HK-2 (cell line): ENCODE results near the gene ACSL6.

Source experiments
- DNase-seq: peaks from one replicate; pipeline ENCODE4 v3.0.0-alpha.2; 2018; ENCODE audit not compliant: unreplicated experiment

ACSL6 gene, protein sequence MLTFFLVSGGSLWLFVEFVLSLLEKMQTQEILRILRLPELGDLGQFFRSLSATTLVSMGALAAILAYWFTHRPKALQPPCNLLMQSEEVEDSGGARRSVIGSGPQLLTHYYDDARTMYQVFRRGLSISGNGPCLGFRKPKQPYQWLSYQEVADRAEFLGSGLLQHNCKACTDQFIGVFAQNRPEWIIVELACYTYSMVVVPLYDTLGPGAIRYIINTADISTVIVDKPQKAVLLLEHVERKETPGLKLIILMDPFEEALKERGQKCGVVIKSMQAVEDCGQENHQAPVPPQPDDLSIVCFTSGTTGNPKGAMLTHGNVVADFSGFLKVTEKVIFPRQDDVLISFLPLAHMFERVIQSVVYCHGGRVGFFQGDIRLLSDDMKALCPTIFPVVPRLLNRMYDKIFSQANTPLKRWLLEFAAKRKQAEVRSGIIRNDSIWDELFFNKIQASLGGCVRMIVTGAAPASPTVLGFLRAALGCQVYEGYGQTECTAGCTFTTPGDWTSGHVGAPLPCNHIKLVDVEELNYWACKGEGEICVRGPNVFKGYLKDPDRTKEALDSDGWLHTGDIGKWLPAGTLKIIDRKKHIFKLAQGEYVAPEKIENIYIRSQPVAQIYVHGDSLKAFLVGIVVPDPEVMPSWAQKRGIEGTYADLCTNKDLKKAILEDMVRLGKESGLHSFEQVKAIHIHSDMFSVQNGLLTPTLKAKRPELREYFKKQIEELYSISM

DNA sequence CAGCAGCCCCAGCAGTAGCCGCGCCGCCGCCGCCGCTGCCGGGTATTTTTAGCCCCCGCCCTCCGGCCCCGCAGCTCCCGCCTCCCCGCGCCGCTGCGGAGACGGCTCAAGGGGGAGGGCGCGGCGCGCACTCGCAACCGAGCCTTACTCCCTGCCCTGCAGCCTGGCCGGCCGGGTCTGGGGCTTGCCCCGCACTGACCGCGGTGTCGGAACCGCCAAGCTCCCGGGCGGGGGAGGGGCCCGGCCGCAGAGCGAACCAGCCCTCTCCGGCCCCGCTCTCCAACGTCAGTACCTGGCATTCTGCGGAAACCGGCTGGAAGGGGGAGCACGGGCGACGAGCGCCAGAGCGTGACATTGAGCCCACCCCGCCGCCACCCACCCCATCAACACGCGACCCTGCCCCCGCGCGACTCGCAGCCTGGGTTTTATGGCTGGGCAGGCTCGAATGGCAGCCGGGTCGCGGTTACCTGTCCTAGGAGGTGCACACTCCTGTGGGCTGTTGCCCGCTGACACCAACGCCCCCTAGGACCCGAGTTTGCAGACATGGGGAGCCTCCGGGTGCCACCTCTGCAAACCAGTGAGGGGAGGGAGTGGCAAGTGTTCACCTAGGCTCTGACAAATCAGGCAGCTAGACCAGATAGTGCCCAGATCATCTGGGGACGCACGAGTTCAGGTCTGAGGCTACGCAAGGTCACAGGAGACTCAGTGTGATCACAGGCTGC lies at the start of gene ACSL6:
TSS of gene ACSL6 (minus strand) at position 37 of the 722 bp plus-strand sequence. CDS start 105 bp downstream, outside the sequence.
- no peak for DNase-seq

DNA sequence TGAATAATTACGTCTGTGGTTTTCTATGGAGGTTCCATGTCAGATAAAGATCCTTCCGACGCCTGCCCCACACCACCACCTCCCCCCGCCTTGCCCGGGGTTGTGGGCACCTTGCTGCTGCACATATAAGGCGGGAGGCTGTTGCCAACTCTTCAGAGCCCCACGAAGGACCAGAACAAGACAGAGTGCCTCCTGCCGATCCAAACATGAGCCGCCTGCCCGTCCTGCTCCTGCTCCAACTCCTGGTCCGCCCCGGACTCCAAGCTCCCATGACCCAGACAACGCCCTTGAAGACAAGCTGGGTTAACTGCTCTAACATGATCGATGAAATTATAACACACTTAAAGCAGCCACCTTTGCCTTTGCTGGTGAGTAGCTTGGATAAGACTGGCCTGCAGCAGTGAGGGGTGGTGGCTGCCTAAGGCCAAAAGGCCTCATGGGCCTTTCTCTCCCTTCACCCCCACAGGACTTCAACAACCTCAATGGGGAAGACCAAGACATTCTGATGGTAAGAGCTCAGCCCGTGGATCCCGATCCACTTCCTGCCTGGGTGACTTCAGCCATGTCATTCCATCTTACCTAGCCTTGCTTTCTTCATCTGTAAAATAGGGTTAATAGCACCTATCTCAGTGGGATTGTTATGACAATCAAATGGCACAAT lies 49.2 kb upstream of the ACSL6 start, which contains the start of gene IL3:
TSS of gene IL3 (plus strand) at position 155 of the 661 bp plus-strand sequence. CDS start at position 207, 52 bp downstream.
- DNase-seq = no peak

- DNase-seq = no peak
Measured at GRCh38 chr5:132059696-132060500, 48.4 kb upstream of the ACSL6 start.

DNA sequence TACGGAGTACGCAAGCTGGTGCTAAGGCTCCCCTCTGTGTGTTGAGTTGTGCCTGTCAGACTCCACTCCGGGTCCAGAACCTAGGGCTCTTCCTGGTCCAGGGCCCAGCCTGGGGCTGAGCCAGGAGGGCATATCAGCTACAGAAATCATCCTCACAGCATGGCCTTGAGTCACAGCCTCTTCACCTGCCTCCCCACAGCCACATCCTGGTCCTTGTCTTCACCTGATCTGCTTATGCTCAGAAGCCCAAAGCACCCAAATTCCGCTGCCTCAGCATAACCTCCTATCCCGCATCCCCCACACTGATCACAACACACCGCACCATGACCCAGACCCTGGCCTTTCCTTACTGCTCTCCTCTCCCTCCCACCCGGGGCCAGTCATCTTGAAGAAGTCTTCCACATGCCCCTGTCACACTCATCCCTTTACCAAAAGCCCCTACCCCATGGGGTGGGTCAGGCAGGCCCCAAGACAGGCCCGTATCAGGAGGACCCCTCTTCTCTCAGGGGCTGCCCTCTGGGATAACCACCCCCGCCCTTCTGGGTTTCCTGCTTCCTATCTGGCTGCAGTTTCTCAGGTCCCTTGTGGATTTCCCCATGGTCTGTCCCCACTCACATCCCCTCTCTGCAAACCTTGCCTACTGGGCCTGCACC lies 47.7 kb upstream of the ACSL6 start:
- DNase-seq = no peak

GRCh38 chr5:132058646-132059042 lies 47.2 kb upstream of the ACSL6 start:
- no peak for DNase-seq

DNA sequence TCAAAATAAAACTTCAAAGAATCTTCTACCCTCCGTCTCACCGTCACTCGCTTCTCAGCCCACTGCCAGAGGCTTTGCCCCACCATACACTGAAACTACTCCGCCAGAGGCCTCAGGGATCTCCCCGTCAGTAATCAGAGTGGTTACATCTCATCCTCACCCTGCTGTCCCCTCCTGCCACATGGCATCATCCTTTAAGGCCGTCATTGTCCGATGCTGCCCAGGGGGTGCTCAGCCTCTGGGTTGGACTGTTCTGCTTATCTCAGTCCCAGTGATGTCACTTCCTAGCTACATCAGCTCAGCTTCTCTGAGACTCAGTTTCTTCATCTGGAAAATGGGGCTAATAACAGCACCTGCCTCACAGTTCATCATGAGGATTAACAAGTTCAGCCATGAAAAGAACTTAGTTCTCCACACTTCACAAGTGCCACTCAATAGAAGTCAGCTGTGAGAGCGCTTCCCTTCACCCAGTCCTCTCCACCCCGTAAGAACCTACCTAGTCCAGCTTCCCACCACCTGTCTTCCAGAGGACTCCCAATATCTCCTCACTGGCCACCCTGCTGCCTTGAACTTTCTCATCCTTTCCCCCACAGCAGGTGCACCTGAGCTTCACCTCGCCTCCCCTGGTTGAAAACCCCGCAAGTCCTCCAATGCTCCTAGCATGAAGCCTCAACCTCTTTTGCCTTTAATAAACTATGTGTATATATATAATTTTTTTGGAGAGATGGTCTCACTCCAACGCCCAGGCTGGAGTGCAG lies 46.2 kb upstream of the ACSL6 start:
- no peak for DNase-seq

GRCh38 chr5:132056610-132057497 lies 45.4 kb upstream of the ACSL6 start:
- DNase-seq = no peak

DNA sequence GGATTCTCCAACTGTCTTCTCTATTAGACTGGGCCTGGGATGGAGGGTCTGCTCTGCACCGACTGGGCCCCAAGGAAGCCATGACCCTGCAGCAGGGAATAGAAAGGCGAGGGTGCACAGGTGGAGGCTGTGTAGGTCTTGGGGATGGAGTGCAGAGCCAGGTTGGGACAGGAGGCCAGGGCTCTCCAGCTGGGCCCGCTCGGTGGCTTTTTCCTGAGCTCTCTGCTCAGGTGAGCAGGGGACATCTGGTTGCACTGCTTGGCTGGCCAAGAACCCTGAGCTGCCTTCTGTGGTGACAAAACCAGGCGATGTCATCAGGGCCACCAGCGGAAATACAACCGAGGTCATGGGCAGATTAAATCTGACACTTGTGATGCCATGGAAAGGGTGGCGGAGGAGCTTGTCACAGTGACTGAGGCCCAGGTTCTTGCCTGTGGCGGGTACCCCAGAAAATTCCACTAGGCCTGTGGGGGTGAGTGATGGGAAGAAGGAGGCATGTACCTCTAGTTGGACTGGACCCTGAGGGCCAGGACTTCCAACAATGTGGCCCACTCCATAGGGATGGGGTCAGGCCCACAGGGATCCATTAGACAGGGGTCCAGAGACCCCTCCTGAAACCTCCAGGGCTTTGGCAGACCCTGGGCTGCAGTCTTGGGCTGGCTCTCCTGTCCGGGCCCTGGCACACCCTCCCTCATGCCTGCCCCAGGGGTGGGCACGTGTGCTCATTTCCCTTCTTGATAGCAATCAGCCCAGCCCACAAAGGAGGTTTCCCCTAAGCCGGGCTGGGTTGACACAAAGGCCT lies 44.6 kb upstream of the ACSL6 start:
- DNase-seq = no peak

DNA sequence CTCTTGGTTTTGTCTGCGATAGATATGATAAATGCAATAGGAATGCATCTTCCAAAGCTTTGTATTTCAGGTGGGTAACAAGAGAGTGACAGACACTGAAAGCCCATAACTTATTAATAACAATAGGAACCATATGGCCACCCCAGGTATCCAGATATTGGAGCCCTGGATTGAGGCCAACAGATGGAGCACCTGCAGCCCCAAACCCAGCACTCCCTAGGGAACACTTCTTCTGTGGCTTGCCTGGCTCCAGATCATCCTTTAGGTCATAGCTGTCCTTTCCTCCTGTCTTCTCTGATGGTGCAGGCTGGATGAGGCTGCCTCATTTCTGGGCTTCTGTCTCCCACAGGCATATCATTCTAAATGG lies 44.0 kb upstream of the ACSL6 start:
- DNase-seq = no peak

DNA sequence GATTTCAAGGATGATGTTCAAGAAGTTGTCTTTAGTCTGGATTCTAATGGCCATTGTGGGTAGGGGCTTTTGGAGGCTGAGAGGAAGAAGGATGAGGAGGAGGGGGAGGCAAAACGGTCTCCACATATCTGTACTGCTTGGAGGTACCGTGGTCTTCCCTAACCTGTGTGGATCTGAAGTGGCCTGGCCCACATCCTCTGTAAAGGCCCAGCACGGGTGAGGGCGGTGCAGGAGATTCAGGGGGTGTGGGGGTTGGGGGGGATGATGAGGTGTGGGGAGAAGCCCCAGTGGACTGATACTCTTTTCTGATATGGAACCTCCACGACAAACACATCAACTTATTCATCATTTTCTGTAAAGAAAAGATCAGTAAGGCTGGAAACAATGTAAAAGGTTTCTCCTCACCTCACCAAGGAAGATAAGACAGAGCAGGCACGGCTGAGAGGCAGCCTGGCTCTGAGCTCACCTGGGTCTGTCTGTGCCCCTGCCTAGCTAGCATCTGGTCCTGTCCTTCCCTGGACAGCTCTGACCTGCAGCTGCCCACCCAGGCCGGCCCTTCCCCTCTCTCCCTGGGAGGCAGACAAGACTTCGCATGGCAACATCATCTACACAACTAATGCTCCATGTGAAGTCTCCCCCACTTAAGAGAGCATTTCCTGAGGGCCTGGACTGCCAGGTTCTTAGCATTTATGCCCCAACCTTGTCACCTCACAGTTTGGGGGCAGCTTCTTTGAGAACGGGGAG lies 43.4 kb upstream of the ACSL6 start:
- DNase-seq = no peak

DNA sequence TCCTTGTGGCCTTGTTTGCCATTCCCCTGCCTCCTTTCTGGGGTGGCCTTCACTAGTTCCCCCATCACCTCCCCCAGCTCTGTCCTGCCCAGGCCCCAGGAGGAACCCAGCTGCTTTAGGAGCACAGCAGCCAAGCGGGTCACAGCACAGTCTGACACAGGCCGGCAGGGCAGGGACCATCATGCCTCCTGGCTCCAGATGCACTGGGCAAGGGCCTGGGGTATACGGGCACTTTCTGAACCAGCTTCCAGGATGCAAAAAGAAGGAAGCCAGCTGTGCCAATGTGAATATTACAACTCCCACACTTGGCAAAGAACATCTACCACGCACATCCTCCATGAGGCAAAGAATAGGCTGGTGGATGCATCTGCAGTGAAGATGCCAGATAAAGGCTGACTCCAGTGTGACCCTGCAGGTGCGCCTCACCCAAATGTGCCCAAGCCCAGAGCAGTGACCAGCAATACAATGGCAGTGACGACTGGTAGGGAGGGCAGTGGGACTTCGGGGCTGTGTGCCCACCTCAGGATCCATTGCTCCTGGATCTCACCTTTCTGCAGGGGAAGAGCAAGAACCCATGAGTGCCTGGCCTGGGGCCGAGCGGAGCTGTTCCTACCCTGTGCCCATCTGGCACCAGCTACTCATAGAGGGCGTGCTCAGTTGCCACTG lies 42.7 kb upstream of the ACSL6 start:
- no peak for DNase-seq

DNA sequence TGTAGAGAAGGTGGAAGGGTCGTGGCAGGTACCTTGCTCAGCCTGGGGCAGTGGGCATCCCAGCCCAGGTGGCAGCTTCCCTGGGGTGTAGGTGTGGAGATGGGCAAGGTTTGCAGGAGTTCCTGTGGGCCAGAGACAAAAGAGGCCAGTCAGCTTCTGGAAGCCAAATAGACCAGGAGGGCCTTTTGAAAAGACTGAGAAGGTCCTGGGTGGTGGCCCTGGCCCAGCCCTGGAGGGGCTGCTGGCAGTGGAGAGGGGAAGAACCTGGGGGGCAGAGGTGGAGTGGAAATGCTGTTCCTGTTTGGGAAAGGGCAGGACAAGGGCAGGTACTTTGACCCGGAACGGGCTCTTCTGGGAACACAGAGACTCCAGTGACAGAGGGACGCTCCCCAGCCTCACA lies 42.0 kb upstream of the ACSL6 start:
- no peak for DNase-seq

DNA sequence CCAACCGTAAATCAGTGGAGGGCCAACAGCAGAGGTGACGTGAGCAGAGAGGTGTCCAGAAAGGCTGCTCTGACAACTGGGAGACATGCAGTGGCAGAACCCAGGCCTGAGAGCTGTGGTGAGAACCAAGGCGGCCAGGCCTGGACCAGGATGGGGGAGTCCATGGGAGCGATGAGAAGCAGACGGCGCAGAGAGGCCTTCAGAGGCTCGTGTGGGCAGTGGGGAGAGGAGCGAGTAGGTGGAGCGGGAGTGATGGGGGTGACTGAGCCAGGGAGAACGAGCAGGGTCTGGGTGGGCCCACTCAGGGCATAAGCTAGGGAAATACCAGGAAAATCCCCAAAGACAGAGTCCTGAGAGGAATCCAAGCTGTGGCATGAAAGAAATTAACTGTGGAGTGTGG lies 41.1 kb upstream of the ACSL6 start:
- no peak for DNase-seq

GRCh38 chr5:132050661-132051552 lies 39.4 kb upstream of the ACSL6 start:
- no peak for DNase-seq

DNA sequence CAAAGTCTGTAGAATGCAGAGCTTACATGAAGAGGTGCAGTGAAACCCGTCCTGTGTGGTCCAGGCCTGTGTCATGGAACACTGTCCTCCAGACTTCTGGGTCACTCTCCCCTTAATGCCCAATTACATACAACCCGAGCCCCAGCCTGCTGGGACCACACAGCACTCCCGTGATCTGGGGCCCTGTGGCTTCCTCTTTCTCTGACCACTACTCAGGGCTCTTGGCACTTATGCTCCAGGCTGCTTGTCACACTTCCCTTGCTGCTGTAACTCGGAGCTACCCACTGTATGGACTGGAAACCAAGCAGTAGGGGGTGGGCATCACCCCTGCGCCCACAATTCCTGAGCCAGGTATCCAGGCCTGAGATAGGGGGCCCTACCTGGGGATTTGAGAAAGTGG lies 38.7 kb upstream of the ACSL6 start:
- no peak for DNase-seq

- DNase-seq = no peak
Measured at GRCh38 chr5:132049559-132049958, 38.1 kb upstream of the ACSL6 start.
